NOMO-1 treated with dmso at 0.1 percent for 144 hours (cell line): ENCODE data around the gene SIGLEC9.

Experiments
- DNase-seq: peaks from one replicate; lab custom pipeline; 2025; ENCODE audit not compliant: unreplicated experiment; lab: John Stamatoyannopoulos, UW

Gene SIGLEC9

DNA sequence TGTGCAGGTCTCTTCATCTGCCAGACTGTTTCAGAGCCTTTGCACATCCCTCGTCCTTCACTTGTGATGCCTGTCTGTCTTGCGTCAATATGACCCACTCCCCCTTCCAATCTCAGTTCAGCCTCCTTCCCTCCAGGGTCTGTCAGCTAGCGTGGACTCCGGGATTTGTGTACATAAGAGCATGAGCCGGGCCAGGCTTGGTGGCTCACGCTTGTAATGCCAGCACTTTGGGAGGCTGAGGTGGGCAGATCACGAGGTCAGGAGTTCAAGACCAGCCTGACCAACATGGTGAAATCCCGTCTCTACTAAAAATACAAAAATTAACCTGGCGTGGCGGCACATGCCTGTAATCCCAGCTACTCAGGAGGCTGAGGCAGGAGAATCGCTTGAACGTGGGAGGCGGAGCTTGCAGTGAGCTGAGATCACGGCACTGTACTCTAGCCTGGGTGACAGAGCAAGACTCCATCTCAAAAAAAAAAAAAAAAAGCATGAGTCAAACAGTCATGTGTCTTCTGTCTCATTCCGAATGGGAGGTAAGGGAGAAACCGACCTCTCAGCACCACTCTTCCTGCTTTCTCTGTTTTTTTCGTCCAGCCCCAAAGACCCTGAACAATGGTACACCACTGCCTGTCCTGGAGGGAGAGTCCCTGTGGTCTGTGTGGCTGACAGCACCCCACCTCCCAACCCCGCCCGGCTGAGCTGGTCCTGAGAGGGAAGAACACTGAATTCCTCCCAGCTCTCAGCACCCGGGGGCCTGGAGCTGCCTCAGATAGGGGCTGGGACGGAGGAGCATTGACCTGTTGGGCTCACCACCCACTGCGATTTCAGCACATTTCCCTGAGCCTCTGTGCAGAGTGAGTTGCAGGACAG, 2.4 kb upstream of the SIGLEC9 start:
- no peak for DNase-seq

DNA sequence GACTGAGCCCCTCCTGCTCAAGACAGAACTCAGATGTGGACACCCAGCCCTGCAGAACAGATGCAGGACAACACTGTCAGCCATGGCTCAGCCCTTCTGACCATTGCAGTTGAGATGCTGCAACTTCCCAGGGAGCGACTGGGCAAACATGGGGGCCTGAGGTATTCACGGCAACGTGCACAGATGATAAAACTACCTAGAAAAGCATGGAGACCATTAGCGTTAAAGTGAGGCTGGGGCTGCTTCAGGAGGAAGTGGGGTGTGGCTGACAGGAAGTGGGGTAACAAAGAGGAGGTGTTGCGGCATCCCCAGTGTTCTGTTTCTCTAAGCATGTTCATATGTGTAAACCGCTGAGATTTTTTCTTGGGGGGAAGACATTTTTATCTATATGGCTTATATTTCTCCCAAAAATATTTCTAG, 1.3 kb upstream of the SIGLEC9 start:
- DNase-seq, result peak; percentile 67

GRCh38 chr19:51123802-51124201, 904 bp upstream of the SIGLEC9 start:
- no peak for DNase-seq

DNA sequence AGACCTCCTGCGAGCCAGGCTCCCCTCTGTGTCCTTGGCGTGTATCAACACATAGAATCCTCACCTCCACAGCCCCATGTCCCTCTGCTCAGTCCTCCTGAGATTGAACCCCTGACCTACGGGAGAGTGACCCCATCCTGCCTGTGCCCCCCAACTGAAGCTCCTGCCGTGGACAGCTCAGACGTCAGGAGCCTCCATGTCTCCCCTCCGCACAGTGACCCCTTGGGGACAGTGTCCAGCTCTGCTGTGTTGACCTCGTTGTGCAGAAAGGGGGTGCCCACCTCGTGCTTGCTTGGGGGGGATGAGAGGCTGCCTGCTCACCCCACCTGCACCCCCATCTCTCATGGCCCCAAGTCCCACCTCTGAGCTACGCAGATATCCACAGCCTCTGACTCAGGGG, 490 bp upstream of the SIGLEC9 start:
- no peak for DNase-seq

DNA sequence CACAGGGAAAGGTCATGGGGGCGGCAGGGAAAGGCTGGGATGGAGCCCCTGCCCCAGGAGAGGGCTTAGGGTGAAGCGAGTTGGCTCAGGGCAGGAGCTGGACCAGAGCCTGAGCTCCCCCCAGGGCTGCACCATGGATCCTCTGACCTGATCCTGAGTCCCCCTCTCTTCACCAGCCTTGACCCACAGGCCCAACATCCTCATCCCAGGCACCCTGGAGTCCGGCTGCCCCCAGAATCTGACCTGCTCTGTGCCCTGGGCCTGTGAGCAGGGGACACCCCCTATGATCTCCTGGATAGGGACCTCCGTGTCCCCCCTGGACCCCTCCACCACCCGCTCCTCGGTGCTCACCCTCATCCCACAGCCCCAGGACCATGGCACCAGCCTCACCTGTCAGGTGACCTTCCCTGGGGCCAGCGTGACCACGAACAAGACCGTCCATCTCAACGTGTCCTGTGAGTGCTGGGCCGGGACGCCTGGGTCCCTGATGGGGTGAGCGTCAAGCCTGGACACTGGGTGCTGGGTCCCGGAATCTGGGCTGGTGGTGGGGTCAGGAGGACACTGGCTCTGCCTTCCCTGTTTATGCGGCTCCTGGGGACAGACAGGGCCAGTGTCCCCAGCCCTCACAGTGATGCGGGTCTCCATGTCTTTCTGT, 842 bp downstream of the SIGLEC9 start:
- DNase-seq, result no peak

GRCh38 chr19:51127032-51127431, 2.3 kb downstream of the SIGLEC9 start:
- no peak for DNase-seq

DNA sequence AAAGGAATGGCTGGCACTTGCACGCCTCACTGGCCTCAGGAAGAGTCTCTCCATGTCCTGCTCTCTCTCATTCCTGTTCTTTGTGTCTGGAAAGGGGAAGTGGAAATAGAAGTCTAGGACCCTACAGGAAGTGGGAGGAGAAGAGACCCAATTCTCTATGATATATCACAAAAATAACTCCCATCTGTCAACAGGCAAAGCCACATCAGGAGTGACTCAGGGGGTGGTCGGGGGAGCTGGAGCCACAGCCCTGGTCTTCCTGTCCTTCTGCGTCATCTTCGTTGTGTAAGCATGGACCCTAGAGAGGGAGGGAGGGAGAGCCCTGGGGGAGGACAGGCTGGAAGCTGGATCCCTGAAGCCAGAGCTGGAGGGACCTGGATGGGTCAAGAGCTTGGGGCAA, 3.0 kb downstream of the SIGLEC9 start:
- peak; percentile 83 for DNase-seq

DNA sequence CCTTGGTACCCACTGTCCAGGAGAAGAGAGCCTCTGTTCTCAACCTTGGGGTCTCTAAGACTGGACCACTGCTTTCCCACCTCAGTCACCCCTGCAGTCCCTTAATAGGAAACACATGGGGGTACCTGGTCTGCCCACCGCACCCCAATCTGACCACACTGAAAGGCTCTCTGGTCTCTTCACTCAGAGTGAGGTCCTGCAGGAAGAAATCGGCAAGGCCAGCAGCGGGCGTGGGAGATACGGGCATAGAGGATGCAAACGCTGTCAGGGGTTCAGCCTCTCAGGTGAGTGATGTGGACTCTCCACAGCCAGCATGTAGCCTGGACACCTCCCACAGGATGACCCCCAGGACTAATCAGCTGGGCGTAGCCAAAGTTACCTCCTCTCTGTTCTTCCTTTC, 3.5 kb downstream of the SIGLEC9 start:
- DNase-seq, result no peak

GRCh38 chr19:51129716-51130115, 5.0 kb downstream of the SIGLEC9 start:
- DNase-seq, result no peak

GRCh38 chr19:51131780-51132680, 7.3 kb downstream of the SIGLEC9 start:
- peak; percentile 73 for DNase-seq

DNA sequence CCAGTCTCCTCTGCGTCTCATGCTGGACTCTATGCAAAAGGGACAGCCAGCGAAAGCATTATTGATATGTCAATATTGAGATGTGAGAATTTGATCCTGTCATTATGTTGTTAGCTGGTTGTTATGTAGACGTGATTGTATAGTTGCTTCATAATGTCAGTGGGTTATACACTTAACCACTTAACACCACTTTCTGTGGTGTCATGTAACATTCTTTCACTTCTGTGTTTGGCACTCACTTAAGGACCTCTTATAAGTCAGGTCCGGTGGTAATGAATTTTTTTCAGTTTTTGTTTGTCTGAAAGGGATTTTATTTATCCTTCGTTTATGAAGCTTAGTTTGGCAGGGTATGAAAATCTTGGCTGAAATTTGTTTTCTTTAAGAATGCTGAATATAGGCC, 10.3 kb downstream of the SIGLEC9 start:
- DNase-seq, result no peak

- no peak for DNase-seq
Measured at GRCh38 chr19:51135986-51136762, 11.5 kb downstream of the SIGLEC9 start.

GRCh38 chr19:51136851-51137551, 12.3 kb downstream of the SIGLEC9 start:
- peak; percentile 88 for DNase-seq

DNA sequence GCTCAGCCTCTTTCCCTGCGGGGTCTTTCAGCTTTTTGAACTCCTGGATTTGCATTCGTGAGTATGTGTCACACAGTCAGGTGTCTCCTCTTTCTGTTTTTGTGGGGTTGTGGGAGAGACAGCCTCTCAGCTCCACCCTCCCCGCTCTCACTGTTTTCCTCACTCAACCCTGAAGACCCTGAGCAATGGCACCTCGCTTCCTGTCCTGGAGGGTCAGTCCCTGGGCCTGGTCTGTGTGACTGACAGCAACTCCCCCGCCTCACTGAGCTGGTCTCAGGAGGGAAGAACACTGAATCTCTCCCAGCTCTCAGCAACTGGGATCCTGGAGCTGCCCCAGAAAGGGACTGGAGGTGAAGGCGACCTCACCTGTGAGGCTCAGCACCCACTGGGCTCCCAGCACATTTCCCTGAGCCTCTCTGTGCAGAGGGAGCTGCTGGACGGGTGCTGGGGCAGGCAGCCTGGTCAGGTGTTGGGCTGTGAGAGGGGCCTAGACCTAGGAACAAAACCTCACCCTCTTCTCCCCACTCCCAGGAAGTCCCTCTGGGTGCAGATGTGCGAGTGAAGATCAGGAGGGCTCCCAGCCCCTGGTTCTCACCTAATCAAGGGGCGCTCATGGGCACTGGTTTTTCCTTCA, 13.2 kb downstream of the SIGLEC9 start:
- DNase-seq, result no peak

DNA sequence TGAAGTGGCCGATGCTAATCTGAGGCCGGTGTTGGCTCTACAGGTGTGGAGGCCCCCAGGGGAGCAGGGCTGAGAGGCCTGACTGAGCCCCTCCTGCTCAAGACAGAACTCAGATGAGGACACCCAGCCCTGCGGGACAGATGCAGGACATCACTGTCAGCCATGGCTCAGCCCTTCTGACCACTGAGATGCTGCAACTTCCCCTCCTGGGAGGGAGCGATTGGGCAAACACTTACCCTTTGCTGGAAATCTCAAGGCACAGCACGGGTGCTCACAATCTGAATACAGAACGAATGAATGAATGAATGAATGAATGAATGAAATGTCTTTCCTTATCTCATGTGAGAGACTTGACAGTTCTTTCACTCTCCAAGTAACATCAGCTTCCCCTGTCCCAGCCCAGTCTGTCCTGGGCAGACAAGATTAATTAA, 13.9 kb downstream of the SIGLEC9 start:
- DNase-seq, result peak; percentile 71

DNA sequence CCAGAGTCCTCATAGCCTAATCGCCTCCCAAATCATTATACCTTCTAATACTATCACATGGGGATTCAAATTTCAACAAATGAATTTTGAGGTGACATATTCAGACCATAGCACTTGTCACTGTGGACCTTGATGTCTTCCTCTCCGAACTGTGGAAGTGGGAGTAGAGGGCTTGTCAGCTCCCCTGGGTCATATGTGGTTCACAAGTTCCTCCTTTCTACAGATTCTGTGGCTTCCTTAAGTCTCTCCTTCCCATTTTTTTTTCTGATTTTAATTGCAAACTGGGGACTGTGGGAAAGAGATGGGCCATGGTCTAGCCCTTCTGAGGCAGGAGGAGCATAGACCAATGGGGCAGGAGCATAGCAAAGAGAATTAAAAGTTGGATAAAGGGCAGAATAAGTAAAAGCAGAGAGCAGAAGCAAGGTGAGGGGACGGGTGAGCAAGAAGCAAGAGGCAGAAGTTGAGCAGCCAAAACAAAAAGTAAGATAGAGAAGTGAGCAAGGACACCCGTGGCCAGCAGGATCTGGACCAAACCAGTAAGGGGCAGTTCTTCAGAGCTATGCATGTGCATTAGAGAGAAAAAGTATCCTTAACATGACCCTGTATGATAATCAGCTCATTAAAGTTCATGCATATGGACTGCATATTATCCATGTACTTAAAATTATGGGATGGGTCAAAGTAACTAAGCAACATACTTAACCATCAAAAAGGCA, 14.8 kb downstream of the SIGLEC9 start:
- peak; percentile 70 for DNase-seq

DNA sequence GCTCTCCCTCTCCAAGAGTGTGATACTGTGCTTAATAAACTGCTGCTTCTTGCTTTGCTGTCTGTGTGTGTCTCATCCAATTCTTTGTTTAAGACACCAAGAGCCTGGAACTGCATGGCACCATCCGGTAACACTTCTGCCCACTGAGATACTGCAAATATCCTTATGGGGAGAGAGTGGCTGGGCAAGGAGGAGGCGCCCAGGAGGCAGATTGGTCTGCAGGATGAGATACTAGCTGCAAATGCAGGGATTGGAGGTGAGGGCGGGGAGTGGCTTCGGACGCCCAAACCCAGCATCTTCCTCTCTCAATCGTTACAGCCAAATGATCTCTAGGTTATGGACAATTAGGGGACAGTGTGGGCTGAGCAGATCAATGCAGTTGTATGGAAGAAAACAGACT, 15.7 kb downstream of the SIGLEC9 start:
- no peak for DNase-seq

DNA sequence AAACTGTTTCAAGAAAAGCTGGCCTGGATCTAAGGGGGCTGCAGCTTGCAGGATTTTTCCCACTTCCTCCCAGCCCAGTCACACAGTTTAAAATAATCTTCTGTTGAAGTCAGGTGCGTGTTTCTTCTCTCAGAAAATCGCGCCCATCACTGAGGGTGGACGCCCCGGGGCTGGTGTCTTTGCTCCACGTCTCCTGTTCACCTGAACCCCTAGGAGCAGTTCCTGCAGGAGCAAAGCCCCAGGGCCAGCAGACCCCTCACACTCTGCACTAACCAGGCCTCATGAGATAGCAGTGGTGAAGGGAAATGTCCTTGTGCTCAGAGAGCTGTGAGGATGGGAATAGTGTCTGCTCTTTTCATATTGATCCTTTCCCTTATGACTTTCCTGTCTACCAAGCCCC, 16.5 kb downstream of the SIGLEC9 start:
- no peak for DNase-seq

DNA sequence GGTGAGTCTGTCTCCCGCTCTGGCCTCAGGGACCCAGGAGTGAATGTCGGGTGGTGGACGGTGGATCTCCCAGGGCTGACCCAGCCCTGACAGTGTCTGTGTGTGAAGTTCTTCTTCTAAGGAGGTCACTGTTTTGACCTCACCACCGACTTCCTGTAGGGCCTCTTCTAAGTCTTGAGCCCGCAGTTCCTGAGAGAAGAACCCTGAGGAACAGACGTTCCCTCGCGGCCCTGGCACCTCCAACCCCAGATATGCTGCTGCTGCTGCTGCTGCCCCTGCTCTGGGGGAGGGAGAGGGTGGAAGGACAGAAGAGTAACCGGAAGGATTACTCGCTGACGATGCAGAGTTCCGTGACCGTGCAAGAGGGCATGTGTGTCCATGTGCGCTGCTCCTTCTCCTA, 17.4 kb downstream of the SIGLEC9 start, which contains the start of gene SIGLEC7:
Gene SIGLEC7 (plus strand): TSS at position 183 of the 400 bp plus-strand sequence. CDS start 69 bp downstream, at position 252.
- peak; percentile 11 for DNase-seq
